Progenitor cell of endocrine pancreas (in vitro differentiated cells): ENCODE data around the gene MAK. TPM values are rescaled to one million over a fixed set of nuclear protein-coding genes. Genes with fewer than 3 reads are reported as not detected.
A peak's percentile ranks its signal among the peaks of the same experiment; 100 is the strongest.
"Not testable (repeated sequence)": the region's sequence is repeated elsewhere in the genome, so short reads cannot be mapped to it uniquely, and the experiment has no call there.

Experiments used
- DNase-seq: peaks from one replicate; pipeline ENCODE4 v3.0.0; 2021; ENCODE audit warnings: low spot score; ENCODE audit not compliant: unreplicated experiment
- H3K27ac Mint-ChIP-seq: 2 replicates; pipeline ENCODE4 v1.8.0; 2021; ENCODE audit warnings: mild to moderate bottlenecking, moderate library complexity, mixed read lengths
- H3K27me3 Mint-ChIP-seq: 2 replicates; pipeline ENCODE4 v1.8.0; 2021; ENCODE audit warnings: mixed read lengths
- H3K36me3 Mint-ChIP-seq: 2 replicates; pipeline ENCODE4 v1.8.0; 2022; ENCODE audit warnings: mixed read lengths; ENCODE audit not compliant: insufficient read depth
- H3K4me1 Mint-ChIP-seq: 2 replicates; pipeline ENCODE4 v1.8.0; 2021; ENCODE audit warnings: low read depth, mixed read lengths
- H3K4me3 Mint-ChIP-seq: 2 replicates; pipeline ENCODE4 v1.8.0; 2021; ENCODE audit warnings: low read depth, mild to moderate bottlenecking, moderate library complexity, mixed read lengths
- H3K9me3 Mint-ChIP-seq: 2 replicates; pipeline ENCODE4 v1.8.0; 2021; ENCODE audit warnings: low read depth, mixed read lengths
- CTCF ChIP-seq: fragments of 200-600 bp; sonication (generic); IDR thresholded peaks from one replicate; pipeline ENCODE4 v1.5.0; 2021; ENCODE audit warnings: antibody characterized with exemption, mild to moderate bottlenecking; ENCODE audit not compliant: unreplicated experiment
- total RNA-seq: library from RNA; stranded (reverse); gene quantifications from 2 replicates; pipeline ENCODE4 v1.2.1, GENCODE V29; 2021

MAK gene
- total RNA-seq, 1 donor from 2014 or later = 1.3 TPM

GRCh38 chr6:10824297-10824696 lies 14.0 kb downstream of the MAK start:
- H3K4me3 Mint-ChIP-seq = no peak overlapping the region
- H3K9me3 Mint-ChIP-seq = no peaks in the 10 kb centered on the region
- peaks cover 3% of the 10 kb centered on the region for H3K36me3 Mint-ChIP-seq
- DNase-seq = no peak
- H3K27me3 Mint-ChIP-seq = no peaks in the 10 kb centered on the region
- no peak overlapping the region for H3K27ac Mint-ChIP-seq
- no peak for TF ChIP-seq CTCF
- no peaks in the 10 kb centered on the region for H3K4me1 Mint-ChIP-seq

- not testable (repeated sequence) for H3K4me3 Mint-ChIP-seq, H3K27me3 Mint-ChIP-seq, H3K36me3 Mint-ChIP-seq, H3K27ac Mint-ChIP-seq, H3K4me1 Mint-ChIP-seq, H3K9me3 Mint-ChIP-seq, DNase-seq
These were observed 24.2 kb downstream of the MAK start for GRCh38 chr6:10814176-10814575.

GRCh38 chr6:10809098-10809497 lies 29.2 kb downstream of the MAK start:
- DNase-seq = no peak
- Mint-ChIP-seq H3K4me1 (no peaks in the 10 kb centered on the region), H3K27ac (no peak overlapping the region), H3K9me3 (no peaks in the 10 kb centered on the region), H3K4me3 (no peak overlapping the region), H3K36me3 (peaks cover 11% of the 10 kb centered on the region), H3K27me3 (no peaks in the 10 kb centered on the region)
- TF ChIP-seq CTCF = no peak

GRCh38 chr6:10808376-10808775 lies 30.0 kb downstream of the MAK start:
- TF ChIP-seq CTCF = no peak
- Mint-ChIP-seq H3K9me3 (no peaks in the 10 kb centered on the region), H3K27ac (peak overlapping the region; percentile 27), H3K36me3 (peaks cover 11% of the 10 kb centered on the region), H3K4me1 (no peaks in the 10 kb centered on the region), H3K4me3 (no peak overlapping the region), H3K27me3 (no peaks in the 10 kb centered on the region)
- DNase-seq = no peak

- Mint-ChIP-seq H3K4me3 (no peak overlapping the region), H3K36me3 (peaks cover 6% of the 10 kb centered on the region), H3K27me3 (no peaks in the 10 kb centered on the region), H3K27ac (no peak overlapping the region), H3K9me3 (no peaks in the 10 kb centered on the region), H3K4me1 (peaks cover 2% of the 10 kb centered on the region)
- DNase-seq = peak; percentile 37
- TF ChIP-seq CTCF = peak; percentile 97
These were observed 37.0 kb downstream of the MAK start for GRCh38 chr6:10801224-10801848.

GRCh38 chr6:10800810-10801209 lies 37.5 kb downstream of the MAK start:
- H3K4me1 Mint-ChIP-seq = peaks cover 2% of the 10 kb centered on the region
- no peaks in the 10 kb centered on the region for H3K9me3 Mint-ChIP-seq
- H3K4me3 Mint-ChIP-seq = no peak overlapping the region
- peaks cover 4% of the 10 kb centered on the region for H3K36me3 Mint-ChIP-seq
- H3K27me3 Mint-ChIP-seq = no peaks in the 10 kb centered on the region
- H3K27ac Mint-ChIP-seq = no peak overlapping the region
- no peak for DNase-seq
- TF ChIP-seq CTCF = no peak
